GM19395 (cell line): Measurements from ENCODE around the gene GDF11.

ENCODE experiments used
- ATAC-seq: cut with Tn5 transposase; IDR thresholded peaks from one replicate; pipeline ENCODE4 v1.9.1; 2021; ENCODE audit warnings: mild to moderate bottlenecking, moderate library complexity; ENCODE audit not compliant: unreplicated experiment

Gene GDF11

DNA sequence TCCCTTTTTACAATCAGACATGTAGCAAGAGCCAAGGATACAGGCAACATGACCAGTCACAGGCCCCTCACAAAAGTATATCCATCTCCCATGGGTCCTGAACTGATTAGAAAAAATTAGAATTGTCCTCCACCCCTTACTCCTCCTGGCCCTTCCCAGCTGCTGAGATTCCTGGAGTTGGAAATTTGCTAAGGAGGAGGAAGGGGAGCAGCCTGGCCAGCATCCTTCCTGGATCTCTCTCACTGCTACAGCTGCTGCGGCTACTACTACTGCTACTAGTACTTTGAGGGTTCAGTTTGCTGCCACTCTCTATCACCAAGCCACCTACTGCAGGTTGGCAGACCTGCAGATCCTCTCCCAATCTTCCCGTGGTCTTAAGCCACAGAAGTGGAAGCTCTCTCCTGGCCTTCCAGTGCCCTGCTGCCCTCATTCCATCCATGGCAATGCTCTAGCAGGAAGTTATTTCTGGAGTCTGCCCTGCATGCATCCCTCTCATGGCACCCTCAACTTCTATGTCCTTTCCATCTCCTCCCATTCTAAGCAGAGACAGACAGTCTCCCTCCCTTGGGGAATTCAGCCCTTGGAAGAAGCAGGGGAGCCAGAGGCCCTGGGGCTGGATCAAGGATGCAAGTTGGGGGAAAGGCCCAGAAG lies 36.2 kb upstream of the GDF11 start:
- ATAC-seq = no peak

DNA sequence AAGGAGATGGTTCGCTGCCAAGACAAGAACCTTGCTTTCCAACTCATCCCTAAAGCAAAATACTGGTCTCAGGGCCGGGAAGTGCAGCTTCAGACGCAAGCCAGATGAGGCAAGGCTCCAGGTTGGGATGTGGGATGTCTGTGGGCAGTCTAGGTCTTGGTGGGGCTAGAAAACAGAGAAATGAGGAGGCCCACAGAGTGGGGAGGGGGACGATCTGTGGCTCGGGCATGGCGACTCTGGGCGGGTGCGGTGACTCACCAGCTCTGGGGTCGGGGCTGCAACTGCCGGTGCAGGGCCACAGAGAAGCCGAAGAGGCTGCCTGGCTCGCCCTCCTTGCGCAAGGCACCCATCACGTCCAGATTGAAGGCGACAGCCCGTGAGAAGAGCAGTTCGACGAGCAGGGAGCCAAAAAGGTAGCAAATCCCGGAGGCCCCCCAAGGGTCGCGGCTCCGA lies 35.7 kb upstream of the GDF11 start:
- ATAC-seq = no peak

DNA sequence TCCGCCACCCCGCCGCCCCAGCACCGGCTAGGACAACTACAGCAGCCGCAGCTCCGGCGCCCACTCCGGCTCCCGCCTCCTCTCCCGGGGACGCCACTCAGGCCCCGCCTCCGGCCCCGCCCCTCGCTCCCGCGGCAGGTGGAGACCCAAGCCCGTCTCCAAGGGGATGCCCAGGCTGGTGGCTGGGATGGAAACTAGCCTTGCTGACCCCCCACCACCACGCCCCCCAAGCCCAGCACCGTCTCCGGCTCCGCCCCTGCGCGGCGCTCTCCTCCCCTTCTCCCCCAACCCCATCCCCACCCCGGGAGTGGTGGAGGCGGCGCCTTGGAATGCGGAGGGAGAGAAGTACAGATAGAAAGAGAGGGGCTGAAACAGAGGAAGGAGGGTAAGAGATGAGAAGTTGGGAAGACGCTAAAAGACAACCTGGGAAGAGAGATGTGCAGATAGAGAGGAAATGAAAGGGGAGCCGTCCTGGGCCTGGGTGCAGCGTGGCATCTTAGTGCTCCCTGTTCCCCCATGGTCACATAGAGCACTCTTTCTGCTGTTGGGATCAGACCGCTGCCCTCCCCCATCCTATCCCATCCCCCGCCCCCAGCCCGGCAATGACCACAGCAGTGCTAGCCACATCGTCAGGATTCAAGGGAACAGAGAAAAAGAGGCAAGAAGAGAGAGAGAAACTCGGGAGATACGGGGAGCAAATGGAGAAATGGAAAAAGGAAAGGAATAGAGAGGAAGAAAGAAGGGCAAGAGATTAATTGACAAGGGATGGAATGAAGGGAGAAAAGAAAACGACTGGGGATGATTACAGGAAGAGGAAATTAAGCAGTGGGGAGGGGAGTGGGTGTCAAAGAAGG lies 34.9 kb upstream of the GDF11 start, which contains the start of gene ITGA7:
Gene ITGA7 (minus strand): TSS at position 64 of the 854 bp plus-strand sequence. CDS start 222 bp downstream, outside the sequence.
- peak; percentile 57 for ATAC-seq

DNA sequence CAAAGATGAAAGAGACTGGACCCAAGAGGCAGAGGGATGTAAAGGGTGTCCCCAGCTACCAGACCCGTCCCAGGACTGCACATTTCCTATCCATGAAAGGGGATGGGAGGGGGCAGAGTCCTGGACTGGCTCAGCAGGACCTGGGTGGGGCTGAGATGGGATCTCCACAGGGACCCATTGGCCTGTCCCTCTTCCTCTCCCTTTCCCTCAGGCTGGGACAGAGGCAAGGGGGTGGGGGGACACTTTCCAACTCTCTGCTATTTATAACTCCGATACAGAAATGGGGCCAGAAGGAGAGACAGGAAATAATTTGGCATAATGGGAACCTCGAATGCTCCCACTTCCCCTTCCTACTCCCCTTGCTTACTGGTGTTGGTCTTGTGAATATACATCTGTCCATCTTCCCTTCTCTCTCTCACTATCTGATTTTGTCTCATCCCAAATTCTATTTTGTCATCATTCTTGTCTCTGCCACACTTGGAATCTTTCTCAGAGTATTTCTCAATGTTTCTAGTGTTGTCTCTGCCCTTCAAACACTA lies 34.2 kb upstream of the GDF11 start:
- no peak for ATAC-seq

DNA sequence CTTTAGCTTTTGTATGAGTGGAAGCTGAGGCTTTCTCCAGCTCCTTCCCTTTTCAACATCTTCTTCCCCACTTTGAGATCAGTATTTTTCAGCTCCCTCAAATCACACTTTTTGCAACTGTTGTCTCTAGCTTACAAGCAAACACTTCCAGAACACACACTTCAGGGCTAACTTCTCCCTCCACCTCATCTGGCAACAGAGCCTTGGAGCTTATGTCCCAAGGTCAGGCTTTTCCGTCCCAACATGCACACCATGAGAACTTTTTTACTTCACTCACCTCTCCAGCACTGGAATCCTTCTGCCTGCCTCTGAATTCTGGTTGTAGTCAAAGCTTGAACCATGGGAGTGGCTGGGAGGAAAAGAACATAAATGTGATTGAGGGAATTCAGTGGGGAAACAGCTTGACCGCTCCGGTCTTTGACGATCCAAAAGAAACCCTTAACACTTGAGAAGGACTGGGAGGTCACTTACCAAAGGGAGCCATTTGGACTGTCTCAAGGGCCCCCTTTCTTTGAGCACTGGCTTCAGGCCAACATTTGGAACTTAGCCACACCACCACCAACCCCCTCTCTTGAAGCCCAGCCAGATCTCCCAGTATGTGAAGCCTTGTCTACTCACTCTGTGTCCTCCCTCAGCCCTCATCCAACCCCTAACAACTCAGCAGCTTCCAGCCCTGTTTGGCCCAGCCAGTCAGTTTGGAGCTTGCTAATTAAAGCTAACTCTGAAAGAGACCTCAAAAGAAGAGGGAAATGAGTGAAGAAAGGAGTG lies 31.0 kb upstream of the GDF11 start:
- ATAC-seq = no peak

DNA sequence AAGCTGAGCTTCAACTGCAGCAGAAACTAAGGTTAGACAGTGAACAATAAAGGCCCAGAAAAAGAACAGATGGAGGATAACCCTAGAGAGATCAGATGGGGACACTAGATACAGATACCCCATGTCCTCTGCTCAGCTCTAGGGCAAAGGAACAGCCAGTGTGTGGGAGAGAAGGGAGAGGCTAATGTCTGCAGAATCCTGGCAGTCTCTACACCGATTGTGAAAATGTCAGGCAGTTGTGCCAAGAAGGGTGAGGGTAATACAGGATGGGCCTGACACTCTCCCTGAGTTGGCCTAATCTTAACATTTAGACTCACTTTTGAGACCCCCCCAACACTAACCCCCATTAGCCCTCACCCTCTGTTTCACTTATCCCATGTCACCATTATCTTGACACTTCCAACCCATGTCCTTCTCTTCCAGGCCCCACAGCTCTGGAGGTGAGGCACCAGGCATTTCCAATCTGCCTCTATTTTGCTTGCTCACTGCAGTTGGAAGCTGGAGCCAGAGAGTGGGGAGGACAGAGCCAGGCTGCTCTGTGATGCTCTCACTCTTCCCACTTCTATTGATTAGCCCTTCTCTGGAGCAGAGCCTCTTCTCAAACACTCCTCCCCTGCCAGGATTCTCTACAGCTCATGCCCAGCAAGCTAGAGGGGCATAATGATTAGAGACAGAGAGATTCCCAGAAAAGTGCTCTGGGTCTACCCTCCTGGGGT lies 30.1 kb upstream of the GDF11 start:
- no peak for ATAC-seq

DNA sequence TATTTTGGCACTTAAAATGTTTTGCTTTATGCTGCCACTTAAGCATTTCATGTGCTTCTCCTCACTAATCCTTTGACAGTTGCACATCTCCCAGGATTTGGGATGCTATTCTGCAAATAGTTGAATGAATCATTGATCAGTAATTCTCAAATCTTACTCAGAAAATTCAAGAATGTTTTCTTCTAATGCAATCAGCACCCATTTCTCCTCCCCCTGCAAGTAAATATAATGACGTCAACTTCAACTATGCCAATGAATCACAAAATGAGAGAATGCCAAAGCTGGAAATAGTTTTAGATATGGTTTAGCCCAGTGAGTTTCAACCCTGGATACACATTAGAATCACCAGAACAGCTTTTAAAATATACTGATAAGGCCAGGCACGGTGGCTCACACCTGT lies 29.2 kb upstream of the GDF11 start:
- no peak for ATAC-seq

DNA sequence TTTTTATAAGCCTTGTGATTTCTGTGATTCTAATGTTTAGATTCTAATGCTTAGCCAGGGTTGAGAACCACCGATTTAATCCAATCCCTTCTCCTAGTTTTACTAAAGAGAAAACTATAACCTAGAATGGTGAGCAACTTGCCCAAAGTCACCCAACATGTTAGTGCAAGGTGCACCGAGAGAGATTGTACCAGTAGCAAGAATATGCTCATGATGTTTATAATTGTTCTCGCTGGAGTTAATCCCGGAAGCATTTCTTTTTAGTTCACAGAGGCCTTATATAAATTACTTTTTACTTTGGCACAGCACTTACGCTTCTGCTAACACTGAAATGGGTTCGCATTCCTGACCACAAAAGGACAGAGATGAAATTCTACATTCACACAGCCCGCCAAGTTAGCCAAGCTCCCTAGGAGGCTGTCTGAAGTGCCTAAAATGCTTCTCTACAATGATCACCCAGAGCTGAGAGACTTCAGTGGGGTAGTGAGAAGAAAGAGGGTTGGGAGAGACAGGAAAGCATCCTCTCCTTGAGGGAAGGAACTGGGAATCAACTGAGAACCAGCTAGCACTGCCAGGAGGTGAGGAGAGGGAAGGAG lies 27.7 kb upstream of the GDF11 start:
- no peak for ATAC-seq

DNA sequence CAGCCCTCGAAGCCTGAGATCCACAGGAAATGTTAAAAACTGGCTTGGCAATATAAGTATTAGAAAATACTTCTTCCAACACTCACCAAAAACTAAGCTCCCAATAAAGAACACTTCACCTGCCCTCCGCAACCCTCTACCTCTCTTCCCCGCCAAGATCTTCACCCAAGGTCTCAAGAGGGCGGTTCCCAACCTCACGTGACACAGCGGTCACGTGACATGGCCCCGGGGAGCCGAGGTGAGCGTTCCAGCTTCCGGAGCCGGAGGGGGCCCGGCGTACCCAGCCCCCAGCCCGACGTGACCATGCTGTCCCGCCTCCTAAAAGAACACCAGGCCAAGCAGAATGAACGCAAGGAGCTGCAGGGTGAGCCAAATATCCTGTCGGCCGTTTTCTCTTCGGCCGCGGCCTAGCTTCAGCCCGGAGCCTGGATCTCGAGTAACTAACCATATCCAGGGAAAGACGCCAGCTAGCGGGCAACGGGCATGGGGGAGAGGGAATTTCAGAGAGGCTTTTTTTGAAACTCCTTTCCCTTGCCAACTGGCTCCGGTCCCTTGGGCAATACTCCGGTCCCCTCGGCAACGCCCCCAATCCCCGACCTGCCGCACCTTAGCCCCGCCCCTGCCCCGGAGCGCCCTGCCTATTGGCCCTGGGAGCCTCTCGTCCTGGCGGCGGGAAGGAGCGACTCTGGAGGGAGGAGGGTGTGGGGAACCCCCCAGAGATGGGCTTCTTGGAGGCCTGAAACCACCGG lies 26.9 kb upstream of the GDF11 start, which contains the start of gene BLOC1S1:
Gene BLOC1S1 (plus strand): TSS at position 214 of the 749 bp plus-strand sequence. CDS start 6 bp downstream, at position 220.
- peak; percentile 89 for ATAC-seq

DNA sequence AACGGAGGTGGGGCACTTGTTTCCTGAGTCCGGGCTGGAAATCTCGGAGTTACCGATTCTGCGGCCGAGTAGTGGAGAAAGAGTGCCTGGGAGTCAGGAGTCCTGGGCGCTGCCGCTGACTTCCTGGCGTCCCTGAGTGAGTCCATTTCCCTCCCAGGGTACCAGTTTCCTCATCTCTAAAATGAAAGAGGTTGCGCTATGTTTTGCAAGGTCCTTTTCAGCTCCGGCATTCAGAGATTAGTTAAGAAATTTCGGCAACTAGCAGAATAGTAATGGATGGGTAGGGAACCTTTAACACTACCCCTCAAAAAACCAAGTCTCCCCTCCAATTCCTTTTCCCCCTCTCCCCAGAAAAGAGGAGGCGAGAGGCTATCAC lies 26.4 kb upstream of the GDF11 start:
- peak; percentile 45 for ATAC-seq

DNA sequence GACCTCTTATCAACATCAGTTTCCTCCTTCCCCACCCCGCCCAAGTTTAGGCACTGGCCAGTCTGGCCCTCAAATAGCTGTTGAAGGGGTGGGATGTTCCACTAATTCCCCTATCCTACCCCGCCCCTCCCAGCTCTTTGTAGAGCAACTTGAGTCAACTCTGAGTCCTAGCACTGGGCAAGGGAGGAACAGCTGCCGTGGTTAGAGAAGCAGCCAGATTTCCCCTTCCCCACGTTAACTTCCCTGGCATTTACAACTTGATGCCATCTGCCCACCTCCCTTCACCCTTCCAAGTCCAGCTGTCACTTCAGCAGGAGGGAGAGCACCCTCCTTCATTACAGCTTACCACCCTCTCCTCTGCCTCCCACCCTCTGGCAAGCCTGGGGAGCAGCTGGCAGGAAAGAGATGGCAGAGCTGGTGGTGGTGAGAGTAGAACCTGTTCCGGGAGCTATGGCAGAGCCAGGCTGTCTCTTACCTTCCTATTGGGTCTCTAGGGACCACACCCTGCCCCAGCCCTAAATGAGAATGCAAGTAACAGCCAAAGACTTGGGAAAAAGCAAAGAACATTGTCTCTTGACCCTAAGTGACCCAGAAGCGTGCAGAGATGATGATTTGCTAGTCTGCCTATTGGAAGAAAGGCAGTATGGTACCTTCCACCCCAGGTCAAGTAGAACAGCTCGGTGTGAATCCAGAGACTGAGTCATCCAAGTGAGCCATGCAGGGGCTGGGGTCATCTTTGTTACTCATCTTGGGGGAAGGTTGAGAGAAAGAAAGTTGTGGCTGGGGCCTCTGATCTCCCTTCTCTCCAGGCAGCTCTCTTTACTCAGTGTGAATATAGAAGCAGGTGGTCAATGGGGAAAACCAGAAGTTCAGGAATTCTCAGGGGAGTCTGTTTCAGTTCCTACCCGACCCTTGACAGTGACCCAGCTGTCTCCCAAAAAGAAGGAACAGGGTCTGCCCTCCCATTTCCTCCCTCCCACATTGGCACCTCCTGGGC lies 25.6 kb upstream of the GDF11 start:
- ATAC-seq = peak; percentile 2

DNA sequence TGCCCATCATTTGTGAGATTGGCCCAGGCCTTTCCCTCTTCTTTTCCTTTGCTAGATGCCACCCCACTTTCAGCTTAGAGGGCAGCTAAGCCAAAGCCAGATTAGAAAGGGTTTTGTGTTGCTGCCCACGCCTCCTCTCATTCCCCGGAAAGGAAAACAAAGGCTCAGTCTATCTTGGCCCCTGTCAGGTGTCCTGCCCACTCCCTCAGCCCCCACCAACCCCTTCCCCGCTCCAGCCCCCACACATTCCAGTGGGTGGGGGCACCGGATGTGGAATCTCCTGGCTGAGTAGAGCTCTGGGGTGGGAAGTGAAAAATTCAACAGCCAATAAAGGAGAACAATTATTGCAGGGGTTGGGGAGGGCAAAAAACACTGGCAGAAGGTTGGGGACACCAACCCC lies 24.9 kb upstream of the GDF11 start:
- no peak for ATAC-seq

DNA sequence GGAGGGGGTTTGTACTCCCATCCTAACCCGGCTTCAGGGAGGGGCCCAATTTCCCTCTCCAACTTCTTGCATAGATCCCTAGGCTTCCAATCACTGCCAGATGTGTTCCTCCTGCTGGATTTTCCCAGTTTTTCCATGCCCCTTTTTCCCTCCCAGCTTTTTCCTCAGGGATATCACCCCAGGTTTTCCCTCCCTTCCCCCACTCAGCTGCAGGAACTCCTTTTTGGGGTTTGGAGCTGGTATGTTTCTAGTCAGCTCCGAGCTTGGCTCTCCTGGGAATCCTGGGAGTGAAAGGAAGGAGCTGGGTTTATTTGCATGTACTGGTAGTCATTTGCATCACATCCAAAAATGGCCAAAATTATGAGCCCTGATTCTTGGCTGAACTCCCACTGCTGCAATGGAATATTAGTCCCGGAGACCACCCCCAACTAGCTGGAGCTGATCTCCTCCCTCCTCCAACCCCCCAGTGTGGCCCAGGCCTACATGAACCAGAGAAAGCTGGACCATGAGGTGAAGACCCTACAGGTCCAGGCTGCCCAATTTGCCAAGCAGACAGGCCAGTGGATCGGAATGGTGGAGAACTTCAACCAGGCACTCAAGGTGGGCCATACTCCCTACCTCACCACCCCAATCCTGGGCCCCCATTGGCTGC lies 24.2 kb upstream of the GDF11 start:
- no peak for ATAC-seq

DNA sequence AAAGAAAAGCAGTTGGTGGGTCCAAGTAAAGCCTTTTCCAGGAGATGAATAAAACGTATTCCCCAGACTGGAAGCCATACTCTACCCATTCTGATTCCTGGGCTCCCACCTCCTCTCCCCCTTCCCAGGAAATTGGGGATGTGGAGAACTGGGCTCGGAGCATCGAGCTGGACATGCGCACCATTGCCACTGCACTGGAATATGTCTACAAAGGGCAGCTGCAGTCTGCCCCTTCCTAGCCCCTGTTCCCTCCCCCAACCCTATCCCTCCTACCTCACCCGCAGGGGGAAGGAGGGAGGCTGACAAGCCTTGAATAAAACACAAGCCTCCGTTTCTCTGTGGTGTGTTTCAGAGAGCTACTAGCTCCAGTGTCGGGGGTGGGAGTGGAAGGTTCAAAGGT lies 23.6 kb upstream of the GDF11 start:
- ATAC-seq = no peak

DNA sequence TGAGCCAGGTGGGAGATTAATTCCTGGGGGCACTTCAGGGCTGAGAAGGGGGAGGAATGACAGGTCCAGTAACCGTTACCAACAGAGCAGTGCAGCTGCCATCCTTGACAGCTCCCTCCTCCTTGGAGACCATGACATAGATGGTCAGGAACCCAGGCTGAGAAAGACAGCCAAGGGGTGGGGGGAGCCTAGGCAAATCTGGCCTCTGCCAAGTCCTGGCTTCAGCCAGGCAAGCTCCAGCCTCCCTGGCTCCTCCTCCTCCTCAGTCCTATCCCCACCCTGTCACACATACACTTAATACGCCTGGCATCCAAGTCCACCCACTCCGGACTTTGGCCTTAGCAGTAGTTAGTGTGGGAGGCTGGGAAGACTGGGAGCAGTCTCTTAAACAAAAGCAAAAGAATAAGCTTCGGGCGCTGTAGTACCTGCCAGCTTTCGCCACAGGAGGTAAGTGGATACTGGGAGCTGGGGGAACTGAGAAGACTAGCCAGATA lies 22.8 kb upstream of the GDF11 start, which contains the start of gene RDH5:
Gene RDH5 (plus strand): TSS at position 323 of the 494 bp plus-strand sequence. CDS start 792 bp downstream, outside the sequence.
- no peak for ATAC-seq

DNA sequence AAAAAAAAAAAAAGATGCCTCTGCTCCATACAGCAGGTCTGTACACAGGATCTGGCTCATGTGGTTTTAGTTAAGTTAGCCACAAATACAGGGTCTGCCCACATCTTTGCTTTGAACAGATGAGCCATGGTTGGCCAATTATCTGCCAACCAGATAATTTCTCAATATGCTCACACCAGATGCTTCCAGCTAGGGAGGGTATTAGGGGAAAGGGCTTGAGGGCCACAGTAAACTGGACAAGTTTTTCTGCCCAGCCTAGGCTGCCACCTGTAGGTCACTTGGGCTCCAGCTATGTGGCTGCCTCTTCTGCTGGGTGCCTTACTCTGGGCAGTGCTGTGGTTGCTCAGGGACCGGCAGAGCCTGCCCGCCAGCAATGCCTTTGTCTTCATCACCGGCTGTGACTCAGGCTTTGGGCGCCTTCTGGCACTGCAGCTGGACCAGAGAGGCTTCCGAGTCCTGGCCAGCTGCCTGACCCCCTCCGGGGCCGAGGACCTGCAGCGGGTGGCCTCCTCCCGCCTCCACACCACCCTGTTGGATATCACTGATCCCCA lies 22.0 kb upstream of the GDF11 start:
- ATAC-seq = no peak

DNA sequence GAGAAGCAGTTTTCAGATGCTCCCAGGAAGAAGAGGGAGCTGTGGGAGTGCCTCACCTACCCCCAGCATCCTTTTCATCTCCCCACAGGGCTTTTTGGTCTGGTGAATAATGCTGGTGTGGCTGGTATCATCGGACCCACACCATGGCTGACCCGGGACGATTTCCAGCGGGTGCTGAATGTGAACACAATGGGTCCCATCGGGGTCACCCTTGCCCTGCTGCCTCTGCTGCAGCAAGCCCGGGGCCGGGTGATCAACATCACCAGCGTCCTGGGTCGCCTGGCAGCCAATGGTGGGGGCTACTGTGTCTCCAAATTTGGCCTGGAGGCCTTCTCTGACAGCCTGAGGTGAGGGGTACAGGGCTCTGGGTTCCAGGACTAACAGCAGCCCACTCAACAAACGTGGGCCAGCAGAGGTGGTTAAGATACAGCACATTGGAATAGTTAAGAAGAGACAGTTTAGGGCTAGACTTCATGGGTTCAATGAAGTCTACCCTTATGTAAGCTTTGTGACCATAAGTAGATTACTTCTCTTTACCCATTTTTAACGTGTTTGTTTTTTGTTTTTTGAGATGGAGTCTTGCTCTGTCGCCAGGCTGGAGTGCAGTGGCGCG lies 21.2 kb upstream of the GDF11 start:
- ATAC-seq = no peak
